Muscle of leg (tissue), 11 donors: Measurements from ENCODE around the gene ARL13B. TPM values are rescaled to one million over a fixed set of nuclear protein-coding genes. Genes with fewer than 3 reads are reported as not detected.
"Not testable (repeated sequence)": the region's sequence is repeated elsewhere in the genome, so short reads cannot be mapped to it uniquely, and the experiment has no call there.

Experiments used
- DNase-seq: peaks from one replicate; pipeline ENCODE4 v3.0.0; 2013
- H3K27ac ChIP-seq: one replicate; pipeline ENCODE4 v1.5.1; 2013; ENCODE audit warnings: mild to moderate bottlenecking, low read length, control low read depth
- H3K27me3 ChIP-seq: one replicate; pipeline ENCODE4 v1.6.1; 2013; ENCODE audit warnings: low read length; ENCODE audit not compliant: control insufficient read depth, insufficient read depth
- H3K36me3 ChIP-seq: one replicate; pipeline ENCODE4 v1.6.1; 2013; ENCODE audit warnings: low read length; ENCODE audit not compliant: control insufficient read depth, insufficient read depth
- H3K4me1 ChIP-seq: one replicate; pipeline ENCODE4 v1.6.1; 2013; ENCODE audit warnings: low read length; ENCODE audit not compliant: control insufficient read depth, insufficient read depth
- H3K4me3 ChIP-seq: one replicate; pipeline ENCODE4 v1.5.1; 2013; ENCODE audit warnings: low read length, control low read depth
- H3K9me3 ChIP-seq: replicated peaks from 2 replicates; pipeline ENCODE4 v1.6.1; 2013; ENCODE audit warnings: low read depth, low read length; ENCODE audit not compliant: control insufficient read depth
- WGBS: methylation state at CpG from one replicate; pipeline ENCODE4 v1.1.5; 2013; ENCODE audit warnings: missing lambda C conversion rate; ENCODE audit not compliant: insufficient coverage; 5-methylcytosine and 5-hydroxymethylcytosine counted together
- polyA plus RNA-seq, 8 donors: library from polyadenylated mRNA; unstranded; fragments of 120-200 nt; gene quantifications; one replicate each; pipeline versions ENCODE4 v1.2.1 to v1.2.3, GENCODE V29; 2013; ENCODE audit warnings: inconsistent platforms in 1 of 8, low replicate concordance in 1 of 8; ENCODE audit not compliant: insufficient read length in 8 of 8, insufficient read depth in 1 of 8
- total RNA-seq: library from RNA; stranded (reverse); fragments of 120-200 nt; gene quantifications from one replicate; pipeline ENCODE4 v1.2.4, GENCODE V29; 2013

ARL13B gene
- total and polyA plus RNA-seq, 9 donors, result 5.4 to 10.5 (median 7.3) TPM

DNA sequence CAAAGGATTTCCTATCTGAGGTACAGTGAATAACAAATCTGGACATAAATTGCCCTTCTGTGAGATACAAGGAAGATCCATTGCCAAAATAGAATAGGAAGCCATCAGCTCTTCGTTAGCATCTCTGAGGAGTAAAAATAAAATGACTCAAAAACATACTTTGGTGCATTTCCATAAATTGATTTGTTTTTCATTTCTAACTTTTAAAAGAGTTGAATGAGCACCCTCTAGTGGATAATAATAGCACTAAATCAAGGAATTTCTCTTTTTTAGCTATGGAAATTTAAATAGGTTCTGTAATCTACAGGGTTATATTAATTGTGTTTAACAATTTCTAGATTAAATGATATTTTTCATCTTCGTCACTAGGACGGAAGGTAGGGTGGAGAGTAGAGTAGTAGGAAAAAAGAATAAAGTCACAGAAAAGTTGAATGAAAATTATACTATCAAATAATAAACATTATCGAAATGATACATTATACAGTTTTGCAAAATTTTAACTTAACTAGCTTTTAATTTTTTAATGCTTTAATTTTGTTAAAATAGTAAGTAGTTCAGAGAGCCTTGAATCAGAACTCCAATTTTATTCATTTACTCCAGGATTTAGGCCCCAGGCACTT lies 89.3 kb downstream of the ARL13B start:
- H3K4me1 ChIP-seq, result no peaks in the 10 kb centered on the region
- WGBS, result no CpG with 5 or more reads among the region's 4 CpGs
- no peak overlapping the region for H3K4me3 ChIP-seq
- no peak overlapping the region for H3K27ac ChIP-seq
- H3K9me3 ChIP-seq, result no peaks in the 10 kb centered on the region
- no peaks in the 10 kb centered on the region for H3K27me3 ChIP-seq
- peak; percentile 53 for DNase-seq
- peaks cover 25% of the 10 kb centered on the region for H3K36me3 ChIP-seq

DNA sequence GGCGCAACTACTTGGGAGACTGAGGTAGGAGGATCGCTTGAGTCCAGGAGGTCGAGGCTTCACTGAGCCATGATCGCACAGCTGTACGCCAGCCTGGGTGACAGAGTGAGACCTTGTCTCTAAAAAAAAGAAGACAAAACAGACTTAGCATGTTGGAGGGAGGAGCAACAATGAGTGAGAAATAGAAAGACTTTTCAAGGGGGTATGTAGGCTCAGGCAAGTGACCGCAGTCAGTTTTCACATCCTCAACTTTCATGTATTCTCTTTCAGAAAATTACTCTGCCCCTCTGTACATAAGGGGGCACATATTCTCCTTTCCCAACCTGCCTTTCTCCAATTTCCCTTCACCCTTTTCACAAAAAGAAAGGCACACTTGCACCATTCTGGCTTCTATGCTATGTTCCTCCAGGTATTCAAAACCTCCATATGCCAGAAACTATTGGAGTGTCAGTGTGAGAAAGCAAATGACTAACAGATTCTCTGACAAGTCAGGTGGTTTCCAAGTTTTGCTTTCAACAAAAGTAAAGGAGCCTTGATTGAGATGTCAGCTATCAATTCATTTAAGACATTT lies 90.5 kb downstream of the ARL13B start:
- H3K36me3 ChIP-seq, result peaks cover 25% of the 10 kb centered on the region
- no peaks in the 10 kb centered on the region for H3K4me1 ChIP-seq
- no peaks in the 10 kb centered on the region for H3K27me3 ChIP-seq
- no peak for DNase-seq
- no peak overlapping the region for H3K4me3 ChIP-seq
- no peaks in the 10 kb centered on the region for H3K9me3 ChIP-seq
- no peak overlapping the region for H3K27ac ChIP-seq
- WGBS, result 100% methylated on average over 5 of the region's 6 CpGs

GRCh38 chr3:94071713-94072284 lies 91.8 kb downstream of the ARL13B start:
- no peaks in the 10 kb centered on the region for H3K9me3 ChIP-seq
- no peak overlapping the region for H3K4me3 ChIP-seq
- no peaks in the 10 kb centered on the region for H3K27me3 ChIP-seq
- no peak for DNase-seq
- H3K27ac ChIP-seq, result no peak overlapping the region
- H3K36me3 ChIP-seq, result peaks cover 26% of the 10 kb centered on the region
- H3K4me1 ChIP-seq, result no peaks in the 10 kb centered on the region
- 83% methylated on average over 1 of the region's 4 CpGs for WGBS

DNA sequence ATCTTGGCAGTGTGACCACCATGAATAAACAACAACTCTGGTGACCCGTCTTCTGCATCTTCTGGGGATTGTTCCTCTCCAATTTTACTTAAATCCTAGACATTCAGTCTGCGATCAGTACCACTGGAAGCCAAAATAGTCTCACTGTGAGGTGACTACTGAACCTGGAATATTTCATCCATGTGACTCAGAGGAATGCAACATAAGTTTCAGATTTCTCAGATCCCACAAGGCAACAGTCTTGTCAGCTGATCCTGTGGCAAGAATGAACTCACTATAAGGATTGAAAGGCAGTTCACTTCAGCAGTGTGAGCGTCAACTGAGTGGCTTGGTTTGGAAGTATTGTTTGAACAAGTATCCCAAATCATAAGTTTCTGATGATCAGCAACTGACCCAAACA lies 96.1 kb downstream of the ARL13B start:
- WGBS, result 88% methylated on average over 2 of the region's 3 CpGs
- H3K4me3 ChIP-seq, result no peak overlapping the region
- no peak overlapping the region for H3K27ac ChIP-seq

DNA sequence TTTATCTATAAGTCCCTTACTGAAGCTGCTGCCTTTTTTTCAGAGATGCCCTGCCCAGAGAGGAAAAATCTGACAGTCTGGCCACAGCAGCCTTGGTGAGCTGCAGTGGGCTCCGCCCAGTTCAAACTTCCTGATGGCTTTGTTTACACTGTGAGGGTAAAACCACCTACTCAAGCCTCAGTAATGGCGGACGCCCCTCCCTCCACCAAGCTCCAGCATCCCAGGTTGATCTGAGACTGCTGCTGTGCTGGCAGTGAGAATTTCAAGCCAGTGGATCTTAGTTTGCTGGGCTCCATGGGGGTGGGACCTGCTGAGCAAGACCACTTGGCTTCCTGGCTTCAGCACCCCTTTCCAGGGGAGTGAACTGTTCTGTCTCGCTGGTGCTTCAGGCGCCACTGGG lies 100.6 kb downstream of the ARL13B start:
- not testable (repeated sequence) for H3K36me3 ChIP-seq, DNase-seq, H3K4me3 ChIP-seq, H3K4me1 ChIP-seq, H3K27ac ChIP-seq, H3K9me3 ChIP-seq, H3K27me3 ChIP-seq
- 100% methylated on average over 4 of the region's 5 CpGs for WGBS

More for the DNA sequence above, 96.1 kb downstream of the ARL13B start:
- Histone ChIP-seq H3K27me3 (no peaks in the 10 kb centered on the region), H3K9me3 (no peaks in the 10 kb centered on the region), H3K4me1 (no peaks in the 10 kb centered on the region), H3K36me3 (peaks cover 19% of the 10 kb centered on the region)
- DNase-seq, result no peak

DNA sequence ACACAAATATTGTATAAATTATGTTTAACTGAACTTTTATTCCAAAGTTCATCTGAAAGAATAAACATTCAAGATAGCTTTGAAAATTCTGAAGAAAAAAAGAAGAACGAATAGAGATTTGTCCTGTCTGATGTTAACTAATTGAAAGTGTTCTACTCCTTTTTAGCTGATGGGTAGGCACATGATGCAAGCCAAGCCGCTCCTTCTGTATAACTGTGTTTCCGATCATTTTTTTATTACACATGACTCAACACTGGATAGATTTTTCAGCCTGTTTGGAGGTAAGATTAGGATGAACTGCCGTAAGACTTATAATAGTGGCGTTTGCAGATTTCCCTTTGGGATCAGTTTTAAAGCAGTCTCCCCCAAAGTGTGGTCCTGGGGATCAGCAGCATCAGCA lies 101.9 kb downstream of the ARL13B start:
- Histone ChIP-seq H3K36me3 (peaks cover 3% of the 10 kb centered on the region), H3K27ac (no peak overlapping the region), H3K4me1 (peaks cover 5% of the 10 kb centered on the region), H3K4me3 (no peak overlapping the region), H3K27me3 (no peaks in the 10 kb centered on the region), H3K9me3 (no peaks in the 10 kb centered on the region)
- WGBS, result 58% methylated on average over 2 of the region's 5 CpGs
- DNase-seq, result peak; percentile 51

- Histone ChIP-seq H3K36me3 (peaks cover 5% of the 10 kb centered on the region), H3K9me3 (no peaks in the 10 kb centered on the region), H3K27ac (no peak overlapping the region), H3K4me3 (no peak overlapping the region), H3K27me3 (no peaks in the 10 kb centered on the region), H3K4me1 (peaks cover 5% of the 10 kb centered on the region)
- WGBS, result no CpG with 5 or more reads among the region's 8 CpGs
- DNase-seq, result peak; percentile 54
Measured at GRCh38 chr3:94082391-94082937, 102.5 kb downstream of the ARL13B start.

DNA sequence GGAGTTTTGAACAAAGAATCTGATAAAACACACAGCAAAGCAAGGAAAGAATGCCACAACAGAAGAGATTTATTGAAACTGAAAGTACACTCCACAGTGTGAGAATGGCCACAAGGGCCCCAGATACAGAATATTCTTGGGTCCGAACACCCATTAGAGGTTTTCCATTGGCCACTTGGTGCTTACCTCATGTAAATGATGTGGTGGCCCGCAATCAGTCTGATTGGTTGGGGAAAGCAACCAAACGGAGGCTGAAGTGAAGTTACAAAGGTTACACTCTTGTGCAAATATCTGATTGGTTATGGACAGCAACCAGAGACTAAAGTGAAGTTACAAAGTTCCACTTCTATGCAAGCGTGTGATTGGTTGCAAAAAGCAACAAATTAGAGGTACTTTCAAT lies 103.3 kb downstream of the ARL13B start:
- no peak overlapping the region for H3K4me3 ChIP-seq
- H3K9me3 ChIP-seq, result no peaks in the 10 kb centered on the region
- H3K27ac ChIP-seq, result no peak overlapping the region
- WGBS, result 80% methylated on average over 1 of the region's 4 CpGs
- peaks cover 5% of the 10 kb centered on the region for H3K36me3 ChIP-seq
- no peak for DNase-seq
- peaks cover 5% of the 10 kb centered on the region for H3K4me1 ChIP-seq
- no peaks in the 10 kb centered on the region for H3K27me3 ChIP-seq

- no peaks in the 10 kb centered on the region for H3K9me3 ChIP-seq
- no CpG with 5 or more reads among the region's 1 CpG for WGBS
- peaks cover 7% of the 10 kb centered on the region for H3K36me3 ChIP-seq
- no peaks in the 10 kb centered on the region for H3K27me3 ChIP-seq
- no peak for DNase-seq
- no peak overlapping the region for H3K27ac ChIP-seq
- no peaks in the 10 kb centered on the region for H3K4me1 ChIP-seq
- no peak overlapping the region for H3K4me3 ChIP-seq
Measured at GRCh38 chr3:94089126-94089525, 109.2 kb downstream of the ARL13B start.

- whole genome bisulfite sequencing, result 80% methylated on average over 1 of the region's 1 CpG
- no peaks in the 10 kb centered on the region for H3K4me1 ChIP-seq
- no peaks in the 10 kb centered on the region for H3K27me3 ChIP-seq
- H3K9me3 ChIP-seq, result no peaks in the 10 kb centered on the region
- peaks cover 16% of the 10 kb centered on the region for H3K36me3 ChIP-seq
- no peak for DNase-seq
- H3K27ac ChIP-seq, result no peak overlapping the region
- H3K4me3 ChIP-seq, result no peak overlapping the region
Measured at GRCh38 chr3:94092086-94092485, 112.1 kb downstream of the ARL13B start.
